H1 (cell line): Measurements from ENCODE around the gene C1S. TPM values are rescaled to one million over a fixed set of nuclear protein-coding genes. Genes with fewer than 3 reads are reported as not detected.

Experiments
- CTCF ChIA-PET: fragments of 300-600 bp; sonication (Branson Sonifier 250); formaldehyde crosslinking; loops from one replicate; lab custom pipeline; 2021; ENCODE audit not compliant: partially characterized antibody; lab: Charles Lee
- POLR2A ChIA-PET: fragments of 300-600 bp; sonication (Branson Sonifier 250); formaldehyde crosslinking; loops from one replicate; lab custom pipeline; 2021; ENCODE audit warnings: inconsistent platforms; ENCODE audit not compliant: partially characterized antibody; lab: Charles Lee
- DNase-seq, 2 experiments: peaks; one replicate each; pipeline versions ENCODE4 v3.0.0 to v3.0.0-alpha.2; 2010 to 2022; ENCODE audit warnings: low spot score in 2 of 2, low read depth in 1 of 2, mixed read lengths in 1 of 2
- FAIRE-seq: peaks from 2 replicates; lab custom pipeline; 2011; peaks lifted over from hg19 to GRCh38; lab: Jason Lieb, UNC
- H2AFZ ChIP-seq: 2 replicates; pipeline ENCODE4 v1.8.1; 2012; ENCODE audit warnings: low read length, inconsistent platforms
- H2AK5ac ChIP-seq: 2 replicates; pipeline ENCODE4 v1.6.1; 2013; ENCODE audit warnings: low read depth, low read length
- H2BK120ac ChIP-seq: replicated peaks from 2 replicates; pipeline ENCODE3; 2013; ENCODE audit warnings: low read depth, low read length, inconsistent platforms
- H2BK12ac ChIP-seq: 2 replicates; pipeline ENCODE4 v1.6.1; 2013; ENCODE audit warnings: low read depth, low read length
- H2BK15ac ChIP-seq: 2 replicates; pipeline ENCODE4 v1.6.1; 2013; ENCODE audit warnings: low read length
- H2BK20ac ChIP-seq: 2 replicates; pipeline ENCODE4 v1.6.1; 2013; ENCODE audit warnings: low read length
- H2BK5ac ChIP-seq: 2 replicates; pipeline ENCODE4 v1.6.1; 2013; ENCODE audit warnings: low read depth, low read length
- H3K14ac ChIP-seq: 2 replicates; pipeline ENCODE4 v1.6.1; 2013; ENCODE audit warnings: inconsistent platforms; ENCODE audit not compliant: insufficient read length
- H3K18ac ChIP-seq: 2 replicates; pipeline ENCODE4 v1.6.1; 2013; ENCODE audit warnings: low read length; ENCODE audit errors: extremely low read depth
- H3K23ac ChIP-seq: 2 replicates; pipeline ENCODE4 v1.6.1; 2013; ENCODE audit warnings: inconsistent platforms; ENCODE audit not compliant: insufficient read length
- H3K23me2 ChIP-seq: 2 replicates; pipeline ENCODE4 v1.6.1; 2013; ENCODE audit warnings: low read depth, low read length
- H3K27ac ChIP-seq: 2 replicates; pipeline ENCODE4 v1.6.1; 2011; ENCODE audit warnings: low read depth, low read length, inconsistent platforms
- H3K27me3 ChIP-seq, 4 experiments: replicated peaks in 1 of 4; 1 replicate in 1 of 4; 2 replicates in 3 of 4; pipeline versions ENCODE4 v1.6.1 to v1.8.1; 2011 to 2013; ENCODE audit warnings: low read length in 3 of 4, mild to moderate bottlenecking in 3 of 4, inconsistent platforms in 2 of 4, mixed read lengths in 2 of 4, moderate library complexity in 1 of 4; ENCODE audit not compliant: control insufficient read depth in 3 of 4, insufficient read depth in 3 of 4; ENCODE audit errors: extremely low read depth in 1 of 4
- H3K36me3 ChIP-seq, 4 experiments: 2 replicates each; pipeline versions ENCODE4 v1.6.1 to v1.8.1; 2011 to 2013; ENCODE audit warnings: mild to moderate bottlenecking in 4 of 4, low read length in 3 of 4, moderate library complexity in 2 of 4, control low read depth in 1 of 4, inconsistent platforms in 1 of 4; ENCODE audit not compliant: insufficient read depth in 4 of 4, control insufficient read depth in 2 of 4
- H3K4ac ChIP-seq: replicated peaks from 2 replicates; pipeline ENCODE3; 2013; ENCODE audit warnings: low read length, low read depth, mixed read lengths, inconsistent platforms; ENCODE audit not compliant: insufficient read length
- H3K4me1 ChIP-seq, 4 experiments: replicated peaks in 1 of 4; 1 replicate in 1 of 4; 2 replicates in 3 of 4; pipeline versions ENCODE4 v1.6.1 to v1.8.1; 2011 to 2013; ENCODE audit warnings: low read length in 3 of 4, inconsistent platforms in 2 of 4, mixed read lengths in 1 of 4; ENCODE audit not compliant: insufficient read depth in 4 of 4, control insufficient read depth in 3 of 4
- H3K4me2 ChIP-seq, 2 experiments: 2 replicates each; pipeline versions ENCODE4 v1.6.1 to v1.8.1; 2011 to 2013; ENCODE audit warnings: low read depth in 2 of 2, low read length in 2 of 2, control low read depth in 1 of 2, inconsistent platforms in 1 of 2, mild to moderate bottlenecking in 1 of 2; ENCODE audit not compliant: insufficient read depth in 1 of 2
- H3K4me3 ChIP-seq, 4 experiments: fragments of 200-600, 300-600 bp in 1 of 4; sonication (generic), shearing (Covaris generic), sonication (Bioruptor Twin) in 1 of 4; 2 replicates each; pipeline versions ENCODE4 v1.5.1 to v1.8.1; 2011 to 2016; ENCODE audit warnings: low read length in 4 of 4, low read depth in 3 of 4, control low read depth in 2 of 4, inconsistent platforms in 2 of 4, mild to moderate bottlenecking in 2 of 4, mixed read lengths in 1 of 4, moderate library complexity in 1 of 4; ENCODE audit not compliant: insufficient read depth in 2 of 4; ENCODE audit errors: extremely low read depth in 1 of 4
- H3K56ac ChIP-seq: replicated peaks from 2 replicates; pipeline ENCODE3; 2013; ENCODE audit warnings: low read depth, mild to moderate bottlenecking, mixed read lengths, low read length, inconsistent platforms; ENCODE audit not compliant: insufficient read length
- H3K79me1 ChIP-seq: 2 replicates; pipeline ENCODE4 v1.6.1; 2013; ENCODE audit warnings: low read depth, low read length, control low read depth
- H3K79me2 ChIP-seq, 2 experiments: 2 replicates each; pipeline versions ENCODE4 v1.6.1 to v1.8.1; 2012 to 2013; ENCODE audit warnings: low read length in 2 of 2, mild to moderate bottlenecking in 2 of 2, inconsistent platforms in 1 of 2; ENCODE audit not compliant: insufficient read depth in 2 of 2, control insufficient read depth in 1 of 2
- H3K9ac ChIP-seq, 4 experiments: replicated peaks in 1 of 4; 1 replicate in 1 of 4; 2 replicates in 3 of 4; pipeline versions ENCODE4 v1.6.1 to v1.8.1; 2011 to 2013; ENCODE audit warnings: low read depth in 3 of 4, low read length in 3 of 4, control low read depth in 2 of 4, mild to moderate bottlenecking in 2 of 4, moderate library complexity in 2 of 4, inconsistent platforms in 1 of 4; ENCODE audit errors: extremely low read depth in 1 of 4
- H3K9me3 ChIP-seq, 2 experiments: 2 replicates each; pipeline versions ENCODE4 v1.6.1 to v1.8.1; 2012 to 2013; ENCODE audit warnings: mild to moderate bottlenecking in 2 of 2, moderate library complexity in 2 of 2, control low read depth in 1 of 2, inconsistent platforms in 1 of 2, low read depth in 1 of 2, low read length in 1 of 2, mixed read lengths in 1 of 2; ENCODE audit not compliant: insufficient read depth in 2 of 2
- H4K20me1 ChIP-seq, 2 experiments: replicated peaks in 1 of 2; 2 replicates each; pipeline versions ENCODE3 to v1.8.1; 2011 to 2013; ENCODE audit warnings: inconsistent platforms in 2 of 2, low read length in 2 of 2, mild to moderate bottlenecking in 1 of 2; ENCODE audit not compliant: insufficient read depth in 2 of 2, control insufficient read depth in 1 of 2
- H4K5ac ChIP-seq: 2 replicates; pipeline ENCODE4 v1.6.1; 2013; ENCODE audit warnings: low read length, low read depth, mixed read lengths, inconsistent platforms; ENCODE audit not compliant: insufficient read length
- H4K8ac ChIP-seq: 2 replicates; pipeline ENCODE4 v1.8.0; 2013; ENCODE audit warnings: mild to moderate bottlenecking, moderate library complexity, low read length, inconsistent platforms; ENCODE audit not compliant: insufficient read depth; ENCODE audit errors: extremely low read depth
- H4K91ac ChIP-seq: replicated peaks from 2 replicates; pipeline ENCODE3; 2013; ENCODE audit warnings: low read length, mixed read lengths, inconsistent platforms; ENCODE audit not compliant: insufficient read length
- BCL11A ChIP-seq, 2 experiments: IDR thresholded peaks; one replicate each; pipeline ENCODE4 v1.6.1; 2011; ENCODE audit warnings: low read depth in 2 of 2, low read length in 2 of 2, mild to moderate bottlenecking in 2 of 2
- TCF12 ChIP-seq: IDR thresholded peaks from 2 replicates; pipeline ENCODE4 v1.6.1; 2011; ENCODE audit warnings: low read depth, mild to moderate bottlenecking, low read length
- WGBS, 2 experiments: shearing (Covaris generic) in 1 of 2; methylation state at CpG; one replicate each; pipeline versions ENCODE4 v1.1.6 to v1.1.7; 2013 to 2015; ENCODE audit warnings: low lambda C conversion rate in 2 of 2, mixed read lengths in 2 of 2, inconsistent platforms in 1 of 2, low coverage in 1 of 2, missing lambda C conversion rate in 1 of 2; ENCODE audit not compliant: insufficient replicate concordance in 2 of 2, insufficient coverage in 1 of 2, insufficient read length in 1 of 2; ENCODE audit errors: extremely low coverage in 1 of 2, missing lambda C conversion rate in 1 of 2; 5-methylcytosine and 5-hydroxymethylcytosine counted together
- polyA plus RNA-seq, 7 experiments: library from polyadenylated mRNA; depleted of rRNA in 3 of 7; stranded (reverse) in 5 of 7; unstranded in 2 of 7; fragments of >200 nt in 5 of 7; fragments of 200-250 nt in 2 of 7; gene quantifications; 1 replicate in 5 of 7; 2 replicates in 1 of 7; 4 replicates in 1 of 7; pipeline versions ENCODE4 v1.2.1 to v1.2.3, GENCODE V29; 2011 to 2013; ENCODE audit warnings: missing spikeins in 2 of 7, mixed read lengths in 2 of 7
- small RNA-seq: library from polyadenylated mRNA; stranded (forward); fragments of <200 nt; extraction: miRNeasy Mini kit (QIAGEN cat#:217004); gene quantifications from one replicate; pipeline ENCODE3, GENCODE V24; 2013; ENCODE audit not compliant: insufficient read depth
- total RNA-seq: library from RNA; stranded (reverse); fragmentation: NEBNext Ultra II Directional; extraction: Animal tissue kit (Norgen Biotek cat#: 25700); gene quantifications from 2 replicates; pipeline ENCODE4 v1.2.1, GENCODE V29; 2021

Gene C1S
- total and polyA plus RNA-seq, 2 of the 8 experiments (the other 6 are each of a cell fraction or from before 2014, with no cell fraction given) = 4.4 to 7.3 TPM

GRCh38 chr12:7120166-7120565, 59.6 kb downstream of the C1S start:
- Histone ChIP-seq H2BK120ac (no peak overlapping the region), H4K8ac (no peak overlapping the region; the same call in 1 of the 2 replicates), H3K4me3 (no peak overlapping the region), H3K36me3 (no peaks in the 10 kb centered on the region), H2BK5ac (no peak overlapping the region), H3K27ac (no peak overlapping the region)
- no peak for FAIRE-seq
- TF ChIP-seq TCF12 (no peak), BCL11A (IDR thresholded peaks at IDR 0.05; ENCODE audit: low read depth in 2 of 2, low read length in 2 of 2) (no peak)
- TF ChIP-seq, all 59 proteins: peak for 0
- no peak overlapping the region for H3K4ac ChIP-seq
- H3K79me2 ChIP-seq = no peaks in the 10 kb centered on the region
- no peaks in the 10 kb centered on the region for H3K79me1 ChIP-seq
- no peak overlapping the region for H2BK12ac ChIP-seq
- ChIA-PET POLR2A (interaction anchor here (0.8 to 3.5 kb wide), 3 partner anchors 10 to 188 kb away, joined by 3 to 21 read pairs (median 4); partner anchors contain the start of genes CLSTN3 and RBP5), CTCF (interaction anchor here (2.5 to 9.5 kb wide), 3 partner anchors 9 to 23 kb away, joined by 8 to 67 read pairs (median 21); partner anchors contain the start of gene C1RL)
- H4K20me1 ChIP-seq = no peaks in the 10 kb centered on the region
- no peak overlapping the region for H2BK15ac ChIP-seq
- H4K5ac ChIP-seq = no peak overlapping the region
- no peak overlapping the region for H4K91ac ChIP-seq
- H3K23ac ChIP-seq = no peak overlapping the region
- H2AK5ac ChIP-seq = no peak overlapping the region
- H3K9me3 ChIP-seq = no peaks in the 10 kb centered on the region
- H2AFZ ChIP-seq = no peak overlapping the region
- H2BK20ac ChIP-seq = no peak overlapping the region
- no peak overlapping the region for H3K56ac ChIP-seq
- no peak overlapping the region for H3K4me2 ChIP-seq
- no peak overlapping the region for H3K9ac ChIP-seq
- H3K18ac ChIP-seq = no peak overlapping the region
- H3K4me1 ChIP-seq = no peaks in the 10 kb centered on the region
- H3K23me2 ChIP-seq = no peaks in the 10 kb centered on the region
- no peaks in the 10 kb centered on the region for H3K27me3 ChIP-seq
- DNase-seq = no peak
- H3K14ac ChIP-seq = no peak overlapping the region
- WGBS, 2 experiments = 81% methylated on average over 5 of the region's 5 CpGs; no CpG with 5 or more reads in 1 of the 2 experiments

Small RNA genes lying within 50 kb of the gene (small RNA-seq; reads per million reads assigned to genes)
- gene AC006512.1 = not detected
- not detected for gene RNU6-485P

Other genes with a start within 250 kb of the C1S start
- 8.6 and 8.8 TPM in 2 replicates for gene GPR162, start 238.9 kb upstream of the C1S start, total RNA-seq
- gene GPR162, start 238.9 kb upstream of the C1S start, polyA plus RNA-seq (2011; rRNA removed) = 7.3 and 9.5 TPM in 2 replicates
- 42.4 and 43.5 TPM in 2 replicates for gene P3H3, start 232.3 kb upstream of the C1S start, total RNA-seq
- gene P3H3, start 232.3 kb upstream of the C1S start, polyA plus RNA-seq (2011; rRNA removed) = 22.9 and 40.9 TPM in 2 replicates
- 9.0 and 9.9 TPM in 2 replicates for gene GNB3, start 219.8 kb upstream of the C1S start, total RNA-seq
- 9.9 and 13.9 TPM in 2 replicates for gene GNB3, start 219.8 kb upstream of the C1S start, polyA plus RNA-seq (2011; rRNA removed)
- 47.4 and 47.7 TPM in 2 replicates for gene CDCA3, start 209.4 kb upstream of the C1S start, total RNA-seq
- gene CDCA3, start 209.4 kb upstream of the C1S start, polyA plus RNA-seq (2011; rRNA removed) = 71.2 and 77.0 TPM in 2 replicates
- gene USP5, start 208.6 kb upstream of the C1S start, total RNA-seq = 148 and 159 TPM in 2 replicates
- gene USP5, start 208.6 kb upstream of the C1S start, polyA plus RNA-seq (2011; rRNA removed) = 66.5 and 83.9 TPM in 2 replicates
- 902 and 910 TPM in 2 replicates for gene TPI1, start 193.2 kb upstream of the C1S start, total RNA-seq
- gene TPI1, start 193.2 kb upstream of the C1S start, polyA plus RNA-seq (2011; rRNA removed) = 2,591 and 3,018 TPM in 2 replicates
- gene SPSB2, start 187.4 kb upstream of the C1S start, total RNA-seq = 13.0 and 13.9 TPM in 2 replicates
- gene SPSB2, start 187.4 kb upstream of the C1S start, polyA plus RNA-seq (2011; rRNA removed) = 23.2 and 31.6 TPM in 2 replicates
- gene LRRC23, start 155.9 kb upstream of the C1S start, total RNA-seq = 2.5 and 2.9 TPM in 2 replicates
- gene LRRC23, start 155.9 kb upstream of the C1S start, polyA plus RNA-seq (2011; rRNA removed) = 3.5 and 3.6 TPM in 2 replicates
- gene ENO2, start 146.1 kb upstream of the C1S start, total RNA-seq = 90.9 and 92.4 TPM in 2 replicates
- 102 and 126 TPM in 2 replicates for gene ENO2, start 146.1 kb upstream of the C1S start, polyA plus RNA-seq (2011; rRNA removed)
- gene ATN1, start 132.8 kb upstream of the C1S start, total RNA-seq = 69.6 and 73.4 TPM in 2 replicates
- 20.6 and 43.0 TPM in 2 replicates for gene ATN1, start 132.8 kb upstream of the C1S start, polyA plus RNA-seq (2011; rRNA removed)
- gene RNU7-1, start 116.9 kb upstream of the C1S start, total RNA-seq = not detected in 2 replicates
- gene RNU7-1, start 116.9 kb upstream of the C1S start, polyA plus RNA-seq (2011; rRNA removed) = not detected in 2 replicates
- 174 and 185 TPM in 2 replicates for gene C12orf57, start 116.7 kb upstream of the C1S start, total RNA-seq
- 993 and 1,124 TPM in 2 replicates for gene C12orf57, start 116.7 kb upstream of the C1S start, polyA plus RNA-seq (2011; rRNA removed)
- 25.7 and 28.4 TPM in 2 replicates for gene PTPN6, start 109.4 kb upstream of the C1S start, total RNA-seq
- gene PTPN6, start 109.4 kb upstream of the C1S start, polyA plus RNA-seq (2011; rRNA removed) = 16.3 and 22.6 TPM in 2 replicates
- 360 and 368 TPM in 2 replicates for gene PHB2, start 90.1 kb upstream of the C1S start, total RNA-seq
- gene PHB2, start 90.1 kb upstream of the C1S start, polyA plus RNA-seq (2011; rRNA removed) = 579 and 626 TPM in 2 replicates
- gene EMG1, start 89.8 kb upstream of the C1S start, total RNA-seq = 82.9 and 84.2 TPM in 2 replicates
- gene EMG1, start 89.8 kb upstream of the C1S start, polyA plus RNA-seq (2011; rRNA removed) = 54.3 and 64.3 TPM in 2 replicates
- gene LPCAT3, start 42.2 kb upstream of the C1S start, total RNA-seq = 55.2 and 55.8 TPM in 2 replicates
- gene LPCAT3, start 42.2 kb upstream of the C1S start, polyA plus RNA-seq (2011; rRNA removed) = 69.5 and 70.4 TPM in 2 replicates
- 6.9 and 7.7 TPM in 2 replicates for gene C1R, start 31.7 kb downstream of the C1S start, total RNA-seq
- gene C1R, start 31.7 kb downstream of the C1S start, polyA plus RNA-seq (2011; rRNA removed) = 16.3 and 19.3 TPM in 2 replicates
- gene C1RL, start 48.5 kb downstream of the C1S start, total RNA-seq = 11.4 and 14.7 TPM in 2 replicates
- 15.5 and 16.7 TPM in 2 replicates for gene C1RL, start 48.5 kb downstream of the C1S start, polyA plus RNA-seq (2011; rRNA removed)
- 0.67 and 1.9 TPM in 2 replicates for gene RBP5, start 68.2 kb downstream of the C1S start, total RNA-seq
- gene RBP5, start 68.2 kb downstream of the C1S start, polyA plus RNA-seq (2011; rRNA removed) = 1.1 and 1.2 TPM in 2 replicates
- 19.9 and 20.4 TPM in 2 replicates for gene CLSTN3, start 69.7 kb downstream of the C1S start, total RNA-seq
- gene CLSTN3, start 69.7 kb downstream of the C1S start, polyA plus RNA-seq (2011; rRNA removed) = 26.3 and 43.9 TPM in 2 replicates
- 50.4 and 50.5 TPM in 2 replicates for gene PEX5, start 129.0 kb downstream of the C1S start, total RNA-seq
- gene PEX5, start 129.0 kb downstream of the C1S start, polyA plus RNA-seq (2011; rRNA removed) = 16.8 and 24.9 TPM in 2 replicates
- not detected in 2 replicates for gene ACSM4, start 243.4 kb downstream of the C1S start, total RNA-seq
- gene ACSM4, start 243.4 kb downstream of the C1S start, polyA plus RNA-seq (2011; rRNA removed) = not detected in 2 replicates